GM18907 (cell line): ENCODE data around the gene BPGM.

Source experiments
- ATAC-seq: cut with Tn5 transposase; IDR thresholded peaks from one replicate; pipeline ENCODE4 v1.9.1; 2021; ENCODE audit warnings: mild to moderate bottlenecking, moderate library complexity; ENCODE audit not compliant: unreplicated experiment

The BPGM gene

GRCh38 chr7:134694767-134695166 is 48.1 kb downstream of the BPGM start:
- ATAC-seq: no peak

- no peak for ATAC-seq
These were observed 48.7 kb downstream of the BPGM start for GRCh38 chr7:134695321-134695860.

GRCh38 chr7:134696261-134696660 is 49.6 kb downstream of the BPGM start:
- no peak for ATAC-seq

- no peak for ATAC-seq
These were observed 50.7 kb downstream of the BPGM start for GRCh38 chr7:134697205-134697886.

GRCh38 chr7:134698481-134698880 is 51.8 kb downstream of the BPGM start:
- ATAC-seq: no peak

GRCh38 chr7:134699021-134699818 is 52.6 kb downstream of the BPGM start:
- no peak for ATAC-seq

GRCh38 chr7:134699899-134700298 is 53.2 kb downstream of the BPGM start:
- ATAC-seq: no peak

- peak; percentile 45 for ATAC-seq
These were observed 54.6 kb downstream of the BPGM start for GRCh38 chr7:134701272-134701671.

GRCh38 chr7:134702366-134703240 is 56.0 kb downstream of the BPGM start:
- ATAC-seq: no peak

- ATAC-seq: no peak
These were observed 56.6 kb downstream of the BPGM start for GRCh38 chr7:134703241-134703594.

GRCh38 chr7:134703782-134704181 is 57.1 kb downstream of the BPGM start:
- ATAC-seq: no peak

GRCh38 chr7:134704827-134705226 is 58.2 kb downstream of the BPGM start:
- no peak for ATAC-seq

GRCh38 chr7:134705716-134706115 is 59.1 kb downstream of the BPGM start:
- no peak for ATAC-seq

- ATAC-seq: no peak
These were observed 59.8 kb downstream of the BPGM start for GRCh38 chr7:134706468-134706867.

GRCh38 chr7:134707663-134708378 is 61.2 kb downstream of the BPGM start:
- no peak for ATAC-seq

- no peak for ATAC-seq
These were observed 62.0 kb downstream of the BPGM start for GRCh38 chr7:134708692-134709091.

- no peak for ATAC-seq
These were observed 62.5 kb downstream of the BPGM start for GRCh38 chr7:134709197-134709596.

- ATAC-seq: no peak
These were observed 63.8 kb downstream of the BPGM start for GRCh38 chr7:134710511-134710853.

- no peak for ATAC-seq
These were observed 64.4 kb downstream of the BPGM start for GRCh38 chr7:134710854-134711624.

- no peak for ATAC-seq
These were observed 65.5 kb downstream of the BPGM start for GRCh38 chr7:134712196-134712595.
